ENCODE results near the gene PRXL2C. TPM values are rescaled to one million over a fixed set of nuclear protein-coding genes. Genes with fewer than 3 reads are reported as not detected.
A peak's percentile ranks its signal among the peaks of the same experiment; 100 is the strongest.
"Not testable (repeated sequence)": the region's sequence is repeated elsewhere in the genome, so short reads cannot be mapped to it uniquely, and the experiment has no call there.

Gene PRXL2C
- polyA plus RNA-seq, 1 experiment = 5.5 TPM

GRCh38 chr9:96667363-96667728, 12.2 kb upstream of the PRXL2C start:
- CTCF ChIA-PET = interaction anchor here (0.7 to 5.8 kb wide), 21 partner anchors 8 to 1402 kb away, joined by 3 to 67 read pairs (median 7); partner anchors contain the start of genes HABP4 and PRXL2C
- POLR2A ChIA-PET = no interaction called here
- H3K27me3 ChIP-seq (ENCODE audit: control insufficient read depth, insufficient read depth, low read length) = no peaks in the 10 kb centered on the region
- H3K27ac ChIP-seq (ENCODE audit: low read depth, low read length) = no peak overlapping the region
- peaks cover 4% of the 10 kb centered on the region; the same call in 1 of the 2 replicates for H3K9me3 ChIP-seq (ENCODE audit: control insufficient read depth, insufficient read depth, low read length)
- no peak overlapping the region for H3K4me3 ChIP-seq (ENCODE audit: low read depth, low read length)
- TF ChIP-seq CTCF (IDR thresholded peaks at IDR 0.05; ENCODE audit: low read depth, low read length) = no peak
- no peak for DNase-seq (ENCODE audit: low read depth, low spot score)

GRCh38 chr9:96666653-96667362, 11.7 kb upstream of the PRXL2C start:
- CTCF ChIA-PET = interaction anchor here (0.5 to 5.8 kb wide), 34 partner anchors 9 to 1402 kb away, joined by 3 to 67 read pairs (median 3); partner anchors contain the start of genes HABP4 and PRXL2C
- DNase-seq (ENCODE audit: low read depth, low spot score); H3K4me3 ChIP-seq (ENCODE audit: low read depth, low read length); H3K27me3 ChIP-seq (ENCODE audit: control insufficient read depth, insufficient read depth, low read length); H3K27ac ChIP-seq (ENCODE audit: low read depth, low read length); H3K9me3 ChIP-seq (ENCODE audit: control insufficient read depth, insufficient read depth, low read length): not testable (repeated sequence)
- TF ChIP-seq CTCF (IDR thresholded peaks at IDR 0.05; ENCODE audit: low read depth, low read length) = peak; percentile 74
- POLR2A ChIA-PET = interaction anchor here (0.6 to 0.7 kb wide), 2 partner anchors 197 to 260 kb away, joined by 3 to 4 read pairs; no protein-coding TSS in a partner anchor

- H3K27me3 ChIP-seq (ENCODE audit: control insufficient read depth, insufficient read depth, low read length) = no peaks in the 10 kb centered on the region
- ChIA-PET CTCF (interaction anchor here (0.6 to 5.8 kb wide), 15 partner anchors 8 to 1167 kb away, joined by 3 to 67 read pairs (median 3); no protein-coding TSS in a partner anchor), POLR2A (no interaction called here)
- DNase-seq (ENCODE audit: low read depth, low spot score) = no peak
- H3K9me3 ChIP-seq (ENCODE audit: control insufficient read depth, insufficient read depth, low read length) = peaks cover 4% of the 10 kb centered on the region; the same call in 1 of the 2 replicates
- TF ChIP-seq CTCF (IDR thresholded peaks at IDR 0.05; ENCODE audit: low read depth, low read length) = no peak
- no peak overlapping the region for H3K4me3 ChIP-seq (ENCODE audit: low read depth, low read length)
- H3K27ac ChIP-seq (ENCODE audit: low read depth, low read length) = no peak overlapping the region
These were observed 10.7 kb upstream of the PRXL2C start for GRCh38 chr9:96665789-96666188.

- Histone ChIP-seq H3K9me3 (ENCODE audit: control insufficient read depth, insufficient read depth, low read length) (no peaks in the 10 kb centered on the region; the same call in 1 of the 2 replicates), H3K4me3 (ENCODE audit: low read depth, low read length) (no peak overlapping the region), H3K27ac (ENCODE audit: low read depth, low read length) (no peak overlapping the region), H3K27me3 (ENCODE audit: control insufficient read depth, insufficient read depth, low read length) (no peaks in the 10 kb centered on the region)
- no peak for DNase-seq (ENCODE audit: low read depth, low spot score)
- CTCF ChIA-PET = interaction anchor here (0.7 to 5.8 kb wide), 3 partner anchors 23 to 926 kb away, joined by 5 to 67 read pairs (median 6); no protein-coding TSS in a partner anchor
- POLR2A ChIA-PET = no interaction called here
- no peak for TF ChIP-seq CTCF (IDR thresholded peaks at IDR 0.05; ENCODE audit: low read depth, low read length)
These were observed 8.5 kb upstream of the PRXL2C start for GRCh38 chr9:96663506-96664120.

GRCh38 chr9:96661711-96662110, 6.6 kb upstream of the PRXL2C start:
- POLR2A ChIA-PET = no interaction called here
- Histone ChIP-seq H3K27ac (ENCODE audit: low read depth, low read length) (no peak overlapping the region), H3K9me3 (ENCODE audit: control insufficient read depth, insufficient read depth, low read length) (no peaks in the 10 kb centered on the region; the same call in 1 of the 2 replicates), H3K27me3 (ENCODE audit: control insufficient read depth, insufficient read depth, low read length) (peaks cover 2% of the 10 kb centered on the region), H3K4me3 (ENCODE audit: low read depth, low read length) (no peak overlapping the region)
- DNase-seq (ENCODE audit: low read depth, low spot score) = no peak
- no peak for TF ChIP-seq CTCF (IDR thresholded peaks at IDR 0.05; ENCODE audit: low read depth, low read length)
- CTCF ChIA-PET = interaction anchor here (1.3 kb wide), 1 partner anchor 334 kb away, joined by 3 read pairs; no protein-coding TSS in a partner anchor
